Stimulated activated CD4-positive, alpha-beta T cell treated with anti-CD3 and anti-CD28 coated beads, Interleukin-4, amount 100 ng/mL, for 4 hours (primary cell): ENCODE data around the gene LAMA1.

Experiments
- DNase-seq, 2 experiments: peaks; one replicate each; pipeline ENCODE4 v3.0.0-alpha.2; 2020

Gene LAMA1

GRCh38 chr18:7048081-7048480, 69.5 kb downstream of the LAMA1 start:
- no peak for DNase-seq

GRCh38 chr18:7047336-7047735, 70.3 kb downstream of the LAMA1 start:
- no peak for DNase-seq

DNA sequence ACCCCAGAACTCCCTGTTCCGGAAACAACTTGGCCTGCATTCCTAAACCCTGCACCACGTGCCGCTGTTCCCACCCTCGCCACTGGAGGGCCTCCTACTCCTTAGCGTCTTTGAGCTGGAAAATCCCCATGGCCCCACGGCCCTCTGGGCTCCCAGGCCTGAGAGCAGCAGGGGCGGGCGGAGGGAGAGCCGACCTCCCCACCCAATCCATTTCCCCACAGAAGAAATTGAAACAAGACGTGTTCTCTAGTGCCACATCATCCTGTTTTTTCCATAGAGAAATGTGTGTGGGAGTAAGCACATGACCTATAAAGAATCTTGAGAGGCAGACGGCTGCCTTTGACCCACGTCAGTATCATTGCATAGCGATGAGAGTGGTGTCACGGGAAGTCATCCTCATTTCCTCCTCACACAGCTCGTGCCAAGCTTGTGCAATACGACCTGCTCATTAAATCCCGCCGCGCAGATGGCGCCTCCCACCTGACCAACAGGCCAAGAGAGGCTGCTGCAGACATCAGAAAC, 79.2 kb downstream of the LAMA1 start:
- no peak for DNase-seq

DNA sequence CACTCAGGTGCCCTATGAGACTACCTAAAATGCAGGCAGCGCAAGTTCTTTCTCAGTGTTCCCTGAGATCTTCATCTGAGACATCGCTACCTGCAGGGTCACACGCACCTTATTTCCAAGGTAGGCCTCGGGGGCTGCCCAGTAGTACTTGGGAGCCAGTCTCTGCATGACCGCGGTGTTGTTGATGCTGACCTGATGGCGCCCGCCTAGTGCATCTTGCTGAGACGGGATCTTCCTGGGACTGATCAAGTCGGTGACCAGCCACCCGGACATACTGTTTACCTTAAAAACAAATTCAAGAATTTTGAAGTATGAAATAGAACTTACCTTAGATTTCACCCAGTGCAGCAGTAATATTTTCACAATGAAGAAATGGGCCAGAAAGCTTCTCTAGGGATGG, 80.1 kb downstream of the LAMA1 start:
- DNase-seq, result no peak

DNA sequence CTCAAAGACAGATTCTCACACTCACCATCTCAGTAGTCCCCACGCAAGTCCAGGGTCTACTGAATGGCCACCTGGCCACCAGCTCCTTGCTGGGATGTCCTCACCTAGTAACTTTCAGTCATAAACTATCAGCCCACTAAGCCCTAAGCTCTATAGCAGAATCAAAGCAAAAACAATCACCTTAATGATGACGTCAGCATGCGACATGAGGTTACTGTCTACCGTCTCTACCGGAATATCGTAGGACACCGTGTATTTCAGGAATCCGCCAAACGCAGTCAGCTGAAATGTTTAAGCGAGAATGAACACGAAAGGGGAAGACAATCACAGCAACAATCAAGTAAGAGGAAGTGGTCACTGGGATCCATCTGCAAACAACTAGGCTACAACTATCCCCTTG, 81.8 kb downstream of the LAMA1 start:
- DNase-seq, result no peak

- DNase-seq, result no peak
Observed at GRCh38 chr18:7034924-7035323, 82.7 kb downstream of the LAMA1 start.

DNA sequence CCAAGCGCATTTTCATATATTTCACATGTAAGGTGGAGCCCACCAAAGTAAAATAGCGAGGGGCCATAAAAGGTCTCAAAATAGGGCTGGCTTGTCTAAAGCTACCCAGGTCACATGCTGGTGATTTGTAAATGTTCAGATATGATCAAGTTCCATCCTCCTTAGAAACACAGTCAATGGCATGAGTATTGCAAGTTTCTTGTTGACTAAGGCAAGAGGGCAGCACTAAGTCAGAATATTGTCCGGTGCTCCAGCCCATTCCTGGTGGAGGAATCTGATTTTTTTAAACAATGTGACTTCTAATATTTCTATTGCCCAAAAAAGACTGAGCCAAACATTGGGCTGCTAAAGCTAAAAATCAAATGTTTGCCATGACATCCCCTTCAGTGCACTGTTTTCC, 85.1 kb downstream of the LAMA1 start:
- no peak for DNase-seq

DNA sequence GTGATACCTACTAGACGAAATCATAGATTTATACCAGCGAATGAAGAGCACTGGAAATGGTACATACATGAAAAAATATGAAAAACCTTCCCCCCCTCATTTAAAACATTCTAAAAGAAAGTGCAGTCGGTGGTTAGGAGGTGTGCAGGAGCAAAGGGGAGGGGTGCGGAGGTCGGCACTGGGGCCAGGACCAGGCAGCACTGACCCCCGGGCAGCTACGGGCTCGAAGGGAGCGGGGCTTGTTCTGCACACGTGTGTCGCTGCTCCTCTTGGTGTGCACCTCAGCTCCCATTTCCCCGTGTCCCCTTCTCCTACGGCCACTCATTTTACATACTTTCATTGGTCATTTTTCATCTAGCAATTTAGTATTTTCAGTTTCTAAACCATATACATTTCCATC, 89.0 kb downstream of the LAMA1 start:
- no peak for DNase-seq

GRCh38 chr18:7025194-7025593, 92.4 kb downstream of the LAMA1 start:
- DNase-seq, result no peak

- DNase-seq, result no peak
Observed at GRCh38 chr18:7023581-7023980, 94.0 kb downstream of the LAMA1 start.

DNA sequence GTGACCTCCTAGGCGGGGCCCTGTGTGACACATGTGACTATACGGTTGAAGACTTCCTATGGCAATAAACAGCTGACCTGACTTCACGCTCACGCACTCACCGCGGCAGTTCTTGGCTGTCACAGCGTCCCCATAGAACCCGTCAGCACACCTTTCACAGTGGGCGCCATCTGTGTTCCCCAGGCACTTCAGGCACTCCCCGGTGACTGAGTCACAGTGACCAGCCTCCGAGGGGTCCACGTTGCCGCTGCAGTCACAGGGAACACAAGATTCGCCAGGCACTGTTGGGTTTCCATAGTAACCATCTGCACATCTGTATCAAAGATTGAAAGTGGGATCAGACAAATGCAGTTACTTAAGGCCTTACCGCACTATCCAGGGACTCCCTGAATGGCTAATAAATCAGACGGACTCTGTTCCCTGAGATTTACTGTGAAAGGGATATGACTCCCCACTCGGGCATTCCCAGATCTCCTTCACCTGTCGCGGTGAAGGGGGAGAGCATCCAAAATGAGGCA, 94.5 kb downstream of the LAMA1 start:
- no peak for DNase-seq

GRCh38 chr18:7021994-7022840, 95.4 kb downstream of the LAMA1 start:
- DNase-seq, result no peak

- DNase-seq, result no peak
Observed at GRCh38 chr18:7020995-7021777, 96.4 kb downstream of the LAMA1 start.

GRCh38 chr18:7017013-7017412, 100.6 kb downstream of the LAMA1 start:
- DNase-seq, result no peak

GRCh38 chr18:7011142-7011541, 106.5 kb downstream of the LAMA1 start:
- DNase-seq, result no peak

DNA sequence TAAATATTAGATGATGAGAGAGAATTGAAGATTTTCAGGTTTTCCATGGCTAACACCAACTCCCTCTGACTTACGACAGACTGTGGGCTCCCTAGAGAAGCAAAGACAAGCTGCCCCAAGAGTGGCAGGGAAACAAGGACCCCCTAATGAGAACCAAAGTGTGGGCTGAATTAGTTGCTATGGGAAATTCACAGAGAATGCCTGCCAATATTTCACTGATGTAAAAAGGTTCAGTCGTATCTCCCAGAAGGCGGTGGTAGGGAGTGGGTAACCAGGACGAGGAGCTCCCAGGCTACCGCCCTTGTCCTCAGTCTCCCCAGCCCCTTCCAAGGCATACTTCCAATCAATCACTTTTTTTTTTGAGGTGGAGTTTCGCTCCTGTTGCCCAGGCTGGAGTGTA, 113.6 kb downstream of the LAMA1 start:
- no peak for DNase-seq

DNA sequence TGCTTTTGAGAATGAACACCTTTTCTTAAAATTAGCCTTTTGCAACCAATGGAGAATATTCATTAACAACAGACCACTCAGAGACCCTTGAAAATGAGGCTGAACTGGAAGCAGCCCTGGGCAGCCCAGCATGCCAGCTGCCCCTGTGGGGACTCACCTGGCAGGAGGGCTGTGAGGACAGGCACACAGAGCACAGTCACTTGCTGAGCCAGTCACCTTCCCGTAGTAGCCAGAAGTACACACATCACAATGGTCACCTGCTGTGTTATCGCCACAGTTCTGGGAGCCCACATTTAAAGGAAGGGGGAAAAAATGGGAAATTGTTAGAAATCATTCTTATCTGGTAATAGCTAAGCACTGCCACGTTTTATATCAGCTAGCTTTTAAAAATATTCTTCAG, 115.5 kb downstream of the LAMA1 start:
- no peak for DNase-seq

DNA sequence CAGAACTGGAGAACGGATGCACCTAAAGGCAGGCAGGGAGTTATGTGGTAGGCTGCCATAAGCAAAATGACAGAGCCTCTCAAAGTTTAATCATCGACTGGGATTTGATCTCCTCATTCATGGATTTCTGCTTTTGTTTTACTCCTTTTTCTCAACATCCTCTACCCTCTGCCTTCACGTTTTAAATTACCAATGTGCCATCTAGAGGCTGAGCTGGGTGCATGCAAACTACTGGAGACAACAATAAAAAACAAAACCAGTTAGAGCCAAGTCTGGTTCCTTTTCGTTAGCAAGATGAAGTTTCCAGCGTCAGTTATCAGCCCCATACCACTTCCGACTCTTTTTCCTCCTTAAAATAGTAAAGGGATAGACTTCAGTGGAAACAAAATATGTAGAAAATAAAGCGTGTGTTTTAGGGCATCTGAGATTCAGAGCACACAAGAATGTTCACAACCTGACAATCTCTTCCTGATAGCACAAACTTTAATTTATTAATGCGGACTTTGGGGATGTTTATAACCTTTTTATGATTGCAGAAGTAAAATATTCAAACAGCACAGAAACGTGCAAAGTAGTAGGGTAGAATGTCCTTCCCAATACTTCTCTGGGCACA, 117.0 kb downstream of the LAMA1 start:
- no peak for DNase-seq

DNA sequence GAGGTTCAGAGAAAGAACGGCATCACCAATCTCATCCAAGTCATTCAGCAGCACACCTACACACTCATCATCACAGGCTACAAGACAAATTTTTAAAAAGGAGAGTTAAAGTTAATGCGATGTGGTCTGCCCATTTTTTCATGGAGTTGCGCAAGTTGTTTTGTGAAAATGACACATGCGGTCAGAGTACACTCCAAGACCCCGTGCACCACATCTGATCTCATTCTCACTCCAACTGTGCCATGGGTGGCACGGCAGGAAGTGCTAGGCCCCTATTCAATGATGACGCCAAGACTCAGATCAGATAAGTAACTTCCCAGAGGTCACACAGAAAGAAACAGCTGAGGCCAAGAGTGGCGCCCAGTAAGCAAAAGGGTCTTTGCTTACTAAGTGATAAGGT, 119.8 kb downstream of the LAMA1 start:
- no peak for DNase-seq

- DNase-seq, result no peak
Observed at GRCh38 chr18:6994771-6995430, 122.7 kb downstream of the LAMA1 start.

- no peak for DNase-seq
Observed at GRCh38 chr18:6994056-6994770, 123.4 kb downstream of the LAMA1 start.

DNA sequence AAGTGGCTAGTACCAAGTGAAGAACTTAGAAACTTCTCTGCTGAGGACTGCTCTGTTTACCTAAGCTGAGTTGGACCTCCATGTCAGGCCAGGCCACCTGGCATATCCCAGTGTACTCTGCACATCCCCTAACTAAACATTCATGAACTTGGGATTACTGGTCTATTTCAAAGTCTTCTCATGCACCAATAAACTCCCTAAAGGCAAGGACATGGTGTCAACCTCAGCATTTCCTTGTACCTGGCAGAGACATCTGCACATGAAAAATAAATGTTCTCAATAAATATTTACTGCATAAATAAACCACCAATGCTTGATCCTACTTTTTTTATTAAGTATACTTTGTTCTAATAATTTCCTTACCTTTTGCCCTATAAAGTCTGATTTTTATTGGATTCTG, 124.8 kb downstream of the LAMA1 start:
- no peak for DNase-seq
